Calu3 (cell line): ENCODE data around the gene SIL1. TPM values are rescaled to one million over a fixed set of nuclear protein-coding genes. Genes with fewer than 3 reads are reported as not detected.

Experiments used
- BruUV-seq: library from RNA; stranded (reverse); fragments of 400-500 nt; replicated peaks from 2 replicates; lab custom pipeline; 2021; lab: Mats Ljungman, UMichigan
- CTCF ChIA-PET: fragments of 300-600 bp; sonication (Branson Sonifier 250); formaldehyde crosslinking; loops from one replicate; lab custom pipeline; 2022; ENCODE audit warnings: antibody characterized with exemption; lab: Charles Lee
- DNase-seq: peaks from one replicate; pipeline ENCODE4 v3.0.0; 2022
- H3K27ac Mint-ChIP-seq: one replicate; pipeline ENCODE4 v1.8.0; 2022; ENCODE audit warnings: mixed read lengths; ENCODE audit not compliant: unreplicated experiment
- H3K27me3 Mint-ChIP-seq: one replicate; pipeline ENCODE4 v1.8.0; 2022; ENCODE audit warnings: mixed read lengths; ENCODE audit not compliant: unreplicated experiment
- H3K36me3 Mint-ChIP-seq: one replicate; pipeline ENCODE4 v1.8.0; 2022; ENCODE audit warnings: mild to moderate bottlenecking, moderate library complexity, mixed read lengths; ENCODE audit not compliant: insufficient read depth, unreplicated experiment
- H3K4me1 Mint-ChIP-seq: one replicate; pipeline ENCODE4 v1.8.0; 2022; ENCODE audit warnings: mild to moderate bottlenecking, low read depth, mixed read lengths; ENCODE audit not compliant: unreplicated experiment
- H3K4me3 Mint-ChIP-seq: one replicate; pipeline ENCODE4 v1.8.0; 2022; ENCODE audit warnings: mild to moderate bottlenecking, low read depth, moderate library complexity, mixed read lengths; ENCODE audit not compliant: unreplicated experiment
- H3K9me3 Mint-ChIP-seq: one replicate; pipeline ENCODE4 v1.8.0; 2022; ENCODE audit warnings: low read depth, mixed read lengths; ENCODE audit not compliant: unreplicated experiment
- intact Hi-C: fragments of 100-400 bp; cut with micrococcal nuclease; formaldehyde crosslinking; loops from one replicate; pipeline ENCODE4 v1.10.0; 2022; ENCODE audit not compliant: unreplicated experiment
- total RNA-seq: library from RNA; stranded (reverse); gene quantifications from 2 replicates; pipeline ENCODE4 v1.2.3, GENCODE V29; 2022
- TF ChIP-seq, protein P1 (sequence below): fragments of 200-600 bp; IDR thresholded peaks from one replicate; pipeline ENCODE4 v1.8.0; 2022; ENCODE audit warnings: antibody characterized with exemption; ENCODE audit not compliant: unreplicated experiment

SIL1 gene
- total RNA-seq, 1 experiment from 2014 or later = 45.8 TPM

DNA sequence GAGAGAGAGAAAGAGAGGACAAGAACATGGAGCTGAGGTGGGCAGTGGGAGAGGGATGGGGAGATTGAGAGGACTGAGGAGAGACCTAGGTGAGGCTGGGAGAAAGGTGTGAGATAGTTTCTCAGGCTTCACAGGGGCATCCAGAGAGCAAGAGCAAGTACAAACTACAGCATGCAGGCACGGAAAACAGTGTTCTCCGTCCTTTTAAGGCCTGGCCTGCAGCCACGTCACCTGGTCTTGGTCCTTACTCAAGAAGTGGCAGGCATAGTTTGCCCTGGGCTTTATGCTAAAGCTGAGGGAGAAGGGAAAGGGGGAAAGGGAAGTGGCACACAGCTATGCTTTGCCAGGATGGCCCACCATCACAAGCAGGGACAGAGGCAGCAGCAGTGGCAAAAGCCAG, 65.7 kb downstream of the SIL1 start:
- no peak overlapping the region for H3K4me3 Mint-ChIP-seq
- H3K27me3 Mint-ChIP-seq = no peaks in the 10 kb centered on the region
- TF ChIP-seq, protein P1, sequence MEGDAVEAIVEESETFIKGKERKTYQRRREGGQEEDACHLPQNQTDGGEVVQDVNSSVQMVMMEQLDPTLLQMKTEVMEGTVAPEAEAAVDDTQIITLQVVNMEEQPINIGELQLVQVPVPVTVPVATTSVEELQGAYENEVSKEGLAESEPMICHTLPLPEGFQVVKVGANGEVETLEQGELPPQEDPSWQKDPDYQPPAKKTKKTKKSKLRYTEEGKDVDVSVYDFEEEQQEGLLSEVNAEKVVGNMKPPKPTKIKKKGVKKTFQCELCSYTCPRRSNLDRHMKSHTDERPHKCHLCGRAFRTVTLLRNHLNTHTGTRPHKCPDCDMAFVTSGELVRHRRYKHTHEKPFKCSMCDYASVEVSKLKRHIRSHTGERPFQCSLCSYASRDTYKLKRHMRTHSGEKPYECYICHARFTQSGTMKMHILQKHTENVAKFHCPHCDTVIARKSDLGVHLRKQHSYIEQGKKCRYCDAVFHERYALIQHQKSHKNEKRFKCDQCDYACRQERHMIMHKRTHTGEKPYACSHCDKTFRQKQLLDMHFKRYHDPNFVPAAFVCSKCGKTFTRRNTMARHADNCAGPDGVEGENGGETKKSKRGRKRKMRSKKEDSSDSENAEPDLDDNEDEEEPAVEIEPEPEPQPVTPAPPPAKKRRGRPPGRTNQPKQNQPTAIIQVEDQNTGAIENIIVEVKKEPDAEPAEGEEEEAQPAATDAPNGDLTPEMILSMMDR = no peak
- no peaks in the 10 kb centered on the region for H3K9me3 Mint-ChIP-seq
- no peaks in the 10 kb centered on the region for H3K36me3 Mint-ChIP-seq
- CTCF ChIA-PET = no interaction called here
- intact Hi-C loops = loop anchor here (10.0 kb wide), 1 partner anchor 208 kb away; no protein-coding TSS in a partner anchor
- no peak for DNase-seq
- H3K4me1 Mint-ChIP-seq = peaks cover 7% of the 10 kb centered on the region
- no TSS peak for BruUV-seq
- no peak overlapping the region for H3K27ac Mint-ChIP-seq

DNA sequence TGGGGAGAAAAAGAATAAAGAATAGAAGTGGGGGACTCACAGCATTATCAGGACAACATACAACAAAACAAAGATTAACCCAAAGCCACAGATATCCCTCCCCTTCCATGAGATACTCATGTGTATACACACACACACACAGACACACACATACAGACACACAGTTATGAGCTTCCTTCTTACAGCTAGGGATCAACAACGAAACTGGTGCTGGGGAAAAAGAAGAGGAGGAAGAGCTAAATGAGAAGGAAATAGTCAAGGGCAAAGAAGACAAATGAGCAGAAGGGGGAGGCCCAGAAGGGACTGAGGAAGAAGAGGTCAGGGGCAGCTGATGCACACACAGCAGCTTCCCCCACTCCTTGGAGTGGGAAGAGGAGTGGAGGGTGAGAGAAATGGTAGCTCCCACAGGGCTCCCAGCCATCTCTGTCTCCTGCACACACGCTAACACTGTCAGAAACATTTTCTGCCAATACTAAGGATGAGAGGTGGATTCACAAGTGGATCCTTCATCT, 66.2 kb downstream of the SIL1 start:
- Mint-ChIP-seq H3K9me3 (no peaks in the 10 kb centered on the region), H3K36me3 (no peaks in the 10 kb centered on the region), H3K27me3 (no peaks in the 10 kb centered on the region), H3K27ac (no peak overlapping the region), H3K4me1 (peaks cover 7% of the 10 kb centered on the region), H3K4me3 (no peak overlapping the region)
- TF ChIP-seq, protein P1 = no peak
- CTCF ChIA-PET = no interaction called here
- no TSS peak for BruUV-seq
- no peak for DNase-seq
- intact Hi-C loops = loop anchor here (10.0 kb wide), 1 partner anchor 207 kb away; no protein-coding TSS in a partner anchor

DNA sequence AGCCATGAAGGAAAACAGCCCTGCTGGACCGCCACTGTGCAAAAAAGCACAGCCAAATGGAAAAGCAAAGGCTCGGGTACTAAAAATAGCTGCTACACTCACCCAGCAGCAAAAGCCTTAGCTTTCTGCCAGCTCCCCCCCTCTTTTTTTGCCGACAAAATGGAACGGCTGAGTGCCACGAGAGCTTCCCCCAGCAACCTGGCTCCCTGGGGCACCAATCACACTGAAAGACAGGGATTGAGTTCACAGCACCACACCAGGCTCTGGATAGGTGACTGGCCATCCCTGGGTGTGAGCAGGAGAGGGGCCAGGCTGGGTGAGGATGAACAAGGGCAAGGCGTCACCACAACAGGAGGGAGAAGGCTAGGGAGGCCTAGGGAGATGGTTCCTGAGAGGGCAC, 66.7 kb downstream of the SIL1 start:
- TF ChIP-seq, protein P1 = no peak
- no peaks in the 10 kb centered on the region for H3K36me3 Mint-ChIP-seq
- no peaks in the 10 kb centered on the region for H3K27me3 Mint-ChIP-seq
- BruUV-seq = no TSS peak
- H3K27ac Mint-ChIP-seq = no peak overlapping the region
- CTCF ChIA-PET = interaction anchor here (1.7 kb wide), 1 partner anchor 10 kb away, joined by 3 read pairs; no protein-coding TSS in a partner anchor
- H3K9me3 Mint-ChIP-seq = no peaks in the 10 kb centered on the region
- no peak overlapping the region for H3K4me3 Mint-ChIP-seq
- H3K4me1 Mint-ChIP-seq = peaks cover 7% of the 10 kb centered on the region
- DNase-seq = no peak
- intact Hi-C loops = loop anchor here (10.0 kb wide), 1 partner anchor 207 kb away; no protein-coding TSS in a partner anchor

DNA sequence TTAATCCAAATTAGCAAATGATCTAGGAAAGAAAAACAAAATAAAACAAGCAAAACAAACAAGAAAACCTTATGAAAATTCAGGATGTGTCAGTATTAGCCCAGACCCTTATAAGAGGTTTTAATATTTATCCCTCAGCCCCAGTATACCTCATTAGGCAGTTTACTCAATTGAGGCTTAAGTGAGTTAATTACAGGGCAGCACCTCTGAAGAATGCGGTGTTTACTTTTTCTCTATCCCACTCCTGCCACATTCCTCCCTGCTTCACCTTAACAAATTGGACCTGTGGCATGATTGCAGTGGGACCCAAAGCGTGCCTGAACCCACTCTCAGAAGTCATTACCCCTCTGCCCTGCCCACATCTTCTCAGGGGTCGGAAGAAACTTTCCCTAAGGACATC, 67.1 kb downstream of the SIL1 start:
- no peak for DNase-seq
- intact Hi-C loops = loop anchor here (10.0 kb wide), 1 partner anchor 206 kb away; no protein-coding TSS in a partner anchor
- Mint-ChIP-seq H3K27me3 (no peaks in the 10 kb centered on the region), H3K4me3 (no peak overlapping the region), H3K36me3 (no peaks in the 10 kb centered on the region), H3K9me3 (no peaks in the 10 kb centered on the region), H3K27ac (no peak overlapping the region), H3K4me1 (peaks cover 7% of the 10 kb centered on the region)
- CTCF ChIA-PET = interaction anchor here (1.7 kb wide), 1 partner anchor 10 kb away, joined by 3 read pairs; no protein-coding TSS in a partner anchor
- BruUV-seq = no TSS peak
- TF ChIP-seq, protein P1 = no peak
